Stimulated activated CD4-positive, alpha-beta T cell treated with anti-CD3 and anti-CD28 coated beads, Interleukin-1b, Interleukin-23, amount 100 ng/mL, for 24 hours (primary cell): Measurements from ENCODE around the gene ZNF500.

Source experiments
- DNase-seq, 4 experiments: peaks; one replicate each; pipeline ENCODE4 v3.0.0-alpha.2; 2020; ENCODE audit warnings: low read depth in 4 of 4, low spot score in 1 of 4

ZNF500 gene

GRCh38 chr16:4713663-4714501, 53.1 kb downstream of the ZNF500 start:
- no peak for DNase-seq

- no peak for DNase-seq
Measured at GRCh38 chr16:4709481-4709880, 57.5 kb downstream of the ZNF500 start.

GRCh38 chr16:4706871-4707270, 60.1 kb downstream of the ZNF500 start:
- DNase-seq, result no peak

- no peak for DNase-seq
Measured at GRCh38 chr16:4704913-4705312, 62.0 kb downstream of the ZNF500 start.

GRCh38 chr16:4704491-4704890, 62.5 kb downstream of the ZNF500 start:
- DNase-seq, result no peak

GRCh38 chr16:4703906-4704305, 63.1 kb downstream of the ZNF500 start:
- DNase-seq, result no peak

- no peak for DNase-seq
Measured at GRCh38 chr16:4702466-4702808, 64.5 kb downstream of the ZNF500 start.

GRCh38 chr16:4701791-4702465, 65.0 kb downstream of the ZNF500 start:
- DNase-seq, result no peak

GRCh38 chr16:4700997-4701743, 65.8 kb downstream of the ZNF500 start:
- no peak for DNase-seq

GRCh38 chr16:4700380-4700996, 66.5 kb downstream of the ZNF500 start:
- DNase-seq, result no peak

- DNase-seq, result no peak
Measured at GRCh38 chr16:4699046-4699556, 67.9 kb downstream of the ZNF500 start.

- no peak for DNase-seq
Measured at GRCh38 chr16:4698321-4699045, 68.5 kb downstream of the ZNF500 start.
